Aorta (tissue), 5 donors: Measurements from ENCODE around the gene FXN. TPM values are rescaled to one million over a fixed set of nuclear protein-coding genes. Genes with fewer than 3 reads are reported as not detected.
A peak's percentile ranks its signal among the peaks of the same experiment; 100 is the strongest.

Source experiments
- ATAC-seq: fragments of 200-7000 bp; cut with Tn5 transposase; one replicate; pipeline ENCODE4 v1.9.1; 2022; ENCODE audit warnings: moderate library complexity; ENCODE audit not compliant: low FRiP score
- DNase-seq, 2 donors: peaks; one replicate each; pipeline ENCODE4 v3.0.0-alpha.2; 2020
- H3K27ac ChIP-seq, 2 donors: one replicate each; pipeline ENCODE4 v1.5.1; 2013; ENCODE audit warnings: low read length in 2 of 2, mild to moderate bottlenecking in 2 of 2, moderate library complexity in 2 of 2, control low read depth in 1 of 2, inconsistent platforms in 1 of 2, low read depth in 1 of 2
- H3K27me3 ChIP-seq, 2 donors: one replicate each; pipeline ENCODE4 v1.6.1; 2013; ENCODE audit warnings: control low read depth in 1 of 2, low read length in 1 of 2, mild to moderate bottlenecking in 1 of 2, moderate library complexity in 1 of 2; ENCODE audit not compliant: insufficient read depth in 2 of 2, control insufficient read depth in 1 of 2
- H3K36me3 ChIP-seq, 2 donors: one replicate each; pipeline ENCODE4 v1.6.1; 2013; ENCODE audit warnings: control low read depth in 1 of 2, low read length in 1 of 2, mild to moderate bottlenecking in 1 of 2; ENCODE audit not compliant: insufficient read depth in 2 of 2, control insufficient read depth in 1 of 2
- H3K4me1 ChIP-seq, 2 donors: one replicate each; pipeline ENCODE4 v1.6.1; 2013; ENCODE audit warnings: low read length in 2 of 2, control low read depth in 1 of 2, mild to moderate bottlenecking in 1 of 2, moderate library complexity in 1 of 2; ENCODE audit not compliant: insufficient read depth in 2 of 2, control insufficient read depth in 1 of 2
- H3K4me3 ChIP-seq, 2 donors: one replicate each; pipeline ENCODE4 v1.5.1; 2013; ENCODE audit warnings: low read length in 2 of 2, control low read depth in 1 of 2, mild to moderate bottlenecking in 1 of 2
- H3K9me3 ChIP-seq: one replicate; pipeline ENCODE4 v1.6.1; 2013; ENCODE audit warnings: mild to moderate bottlenecking, low read length; ENCODE audit not compliant: control insufficient read depth
- WGBS, 2 donors: extraction: QIAGEN DNeasy Blood & Tissue Kit; methylation state at CpG; one replicate each; pipeline ENCODE4 v1.1.7; 2013; 5-methylcytosine and 5-hydroxymethylcytosine counted together
- intact Hi-C, 2 donors: fragments of 100-400 bp; cut with DNase I; formaldehyde crosslinking; loops; one replicate each; pipeline versions ENCODE4 v1.14.2 to v1.15.0; 2022
- polyA plus RNA-seq, 2 donors: library from polyadenylated mRNA; stranded (reverse); fragments of 200-250 nt; gene quantifications; one replicate each; pipeline ENCODE4 v1.2.3, GENCODE V29; 2013
- total RNA-seq, 2 donors: library from RNA; stranded (reverse); fragmentation: NEBNext Ultra II Directional; extraction: Animal tissue kit (Norgen Biotek cat#: 25700); gene quantifications; one replicate each; pipeline ENCODE4 v1.2.1, GENCODE V29; 2021
- donor health status: healthy with polysubstance abuse.
- donor health status: Bipolar disorder and iron deficiency.
- donor health status: DM: no; HTN: no; CAD: no.
- donor health status: DM: no; HTN: no; CAD: no.
- donor health status: DM: yes; HTN: yes; CAD: no.

The FXN gene
- total and polyA plus RNA-seq, 4 donors: 2.8 to 7.8 (median 7.2) TPM

- WGBS, 2 donors: 42 to 78% methylated on average over 1 of the region's 1 CpG
- no peak for DNase-seq
- Histone ChIP-seq H3K27me3 (no peaks in the 10 kb centered on the region), H3K36me3 (no peaks in the 10 kb centered on the region), H3K9me3 (no peaks in the 10 kb centered on the region), H3K4me3 (no peak overlapping the region), H3K4me1 (no peaks in the 10 kb centered on the region), H3K27ac (no peak overlapping the region)
- intact Hi-C loops: loop anchor here in 1 of 2 donors (10.0 kb wide), 1 partner anchor 364 kb away; no protein-coding TSS in a partner anchor
- no peak for ATAC-seq
Measured at GRCh38 chr9:69030851-69031645, 4.5 kb upstream of the FXN start.

DNA sequence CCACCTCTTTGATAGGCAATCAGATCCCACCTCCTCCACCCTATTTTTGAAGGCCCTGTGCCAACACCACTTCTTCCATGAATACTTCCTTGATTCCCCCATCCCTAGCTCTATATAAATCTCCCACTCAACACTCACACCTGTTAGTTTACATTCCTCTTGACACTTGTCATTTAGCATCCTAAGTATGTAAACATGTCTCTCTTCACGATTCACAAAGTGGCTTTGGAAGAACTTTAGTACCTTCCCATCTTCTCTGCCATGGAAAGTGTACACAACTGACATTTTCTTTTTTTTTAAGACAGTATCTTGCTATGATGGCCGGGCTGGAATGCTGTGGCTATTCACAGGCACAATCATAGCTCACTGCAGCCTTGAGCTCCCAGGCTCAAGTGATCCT is 1.5 kb upstream of the FXN start:
- no peak overlapping the region for H3K27ac ChIP-seq
- no peaks in the 10 kb centered on the region for H3K36me3 ChIP-seq
- ATAC-seq (no peak), DNase-seq (no peak)
- H3K4me3 ChIP-seq: no peak overlapping the region
- intact Hi-C loops: loop anchor here in 1 of 2 donors (10.0 kb wide), 1 partner anchor 361 kb away; no protein-coding TSS in a partner anchor
- H3K4me1 ChIP-seq: no peaks in the 10 kb centered on the region
- 64 to 65% methylated on average over 2 of the region's 2 CpGs for WGBS, 2 donors
- H3K27me3 ChIP-seq: no peaks in the 10 kb centered on the region
- no peaks in the 10 kb centered on the region for H3K9me3 ChIP-seq

DNA sequence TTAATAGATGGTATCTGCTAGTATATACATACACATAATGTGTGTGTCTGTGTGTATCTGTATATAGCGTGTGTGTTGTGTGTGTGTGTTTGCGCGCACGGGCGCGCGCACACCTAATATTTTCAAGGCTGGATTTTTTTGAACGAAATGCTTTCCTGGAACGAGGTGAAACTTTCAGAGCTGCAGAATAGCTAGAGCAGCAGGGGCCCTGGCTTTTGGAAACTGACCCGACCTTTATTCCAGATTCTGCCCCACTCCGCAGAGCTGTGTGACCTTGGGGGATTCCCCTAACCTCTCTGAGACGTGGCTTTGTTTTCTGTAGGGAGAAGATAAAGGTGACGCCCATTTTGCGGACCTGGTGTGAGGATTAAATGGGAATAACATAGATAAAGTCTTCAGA is 757 bp downstream of the FXN start:
- H3K27me3 ChIP-seq: no peaks in the 10 kb centered on the region
- no peaks in the 10 kb centered on the region for H3K9me3 ChIP-seq
- peak overlapping the region in 1 of 2 donors; percentile 19 for H3K27ac ChIP-seq
- no peaks in the 10 kb centered on the region for H3K4me1 ChIP-seq
- DNase-seq (no peak), ATAC-seq (no peak)
- H3K36me3 ChIP-seq: no peaks in the 10 kb centered on the region
- WGBS, 2 donors: 7 to 9% methylated on average over 14 of the region's 14 CpGs
- intact Hi-C loops: loop anchor here in 1 of 2 donors (10.0 kb wide), 1 partner anchor 358 kb away; no protein-coding TSS in a partner anchor
- peak overlapping the region; percentile 33 to 91 for H3K4me3 ChIP-seq

GRCh38 chr9:69036799-69037198 is 1.2 kb downstream of the FXN start:
- no peaks in the 10 kb centered on the region for H3K36me3 ChIP-seq
- intact Hi-C loops: loop anchor here in 1 of 2 donors (10.0 kb wide), 1 partner anchor 358 kb away; no protein-coding TSS in a partner anchor
- 47 to 52% methylated on average over 10 of the region's 10 CpGs for WGBS, 2 donors
- no peaks in the 10 kb centered on the region for H3K9me3 ChIP-seq
- no peak overlapping the region for H3K4me3 ChIP-seq
- ATAC-seq (no peak), DNase-seq (no peak)
- no peaks in the 10 kb centered on the region for H3K4me1 ChIP-seq
- H3K27ac ChIP-seq: no peak overlapping the region
- no peaks in the 10 kb centered on the region for H3K27me3 ChIP-seq

- intact Hi-C loops: loop anchor here in 1 of 2 donors (10.0 kb wide), 1 partner anchor 334 kb away; no protein-coding TSS in a partner anchor
- H3K27me3 ChIP-seq: no peaks in the 10 kb centered on the region
- 94 to 95% methylated on average over 2 of the region's 2 CpGs for WGBS, 2 donors
Measured at GRCh38 chr9:69040646-69041045, 5.1 kb downstream of the FXN start.

GRCh38 chr9:69044240-69045219 is 9.0 kb downstream of the FXN start:
- H3K4me1 ChIP-seq: no peaks in the 10 kb centered on the region
- H3K4me3 ChIP-seq: no peak overlapping the region
- intact Hi-C loops: loop anchor here in 1 of 2 donors (10.0 kb wide), 1 partner anchor 330 kb away; no protein-coding TSS in a partner anchor
- no peaks in the 10 kb centered on the region for H3K36me3 ChIP-seq
- H3K27ac ChIP-seq: no peak overlapping the region
- WGBS, 2 donors: 69 to 80% methylated on average over 9 of the region's 9 CpGs
- no peak for ATAC-seq
- H3K9me3 ChIP-seq: no peaks in the 10 kb centered on the region
- DNase-seq: no peak
- H3K27me3 ChIP-seq: no peaks in the 10 kb centered on the region

More at GRCh38 chr9:69040646-69041045, 5.1 kb downstream of the FXN start:
- Histone ChIP-seq H3K4me1 (no peaks in the 10 kb centered on the region), H3K4me3 (no peak overlapping the region), H3K27ac (no peak overlapping the region), H3K36me3 (no peaks in the 10 kb centered on the region), H3K9me3 (no peaks in the 10 kb centered on the region)
- DNase-seq: no peak
- no peak for ATAC-seq

- Histone ChIP-seq H3K4me3 (no peak overlapping the region), H3K27ac (no peak overlapping the region), H3K4me1 (no peaks in the 10 kb centered on the region), H3K36me3 (no peaks in the 10 kb centered on the region), H3K9me3 (no peaks in the 10 kb centered on the region), H3K27me3 (no peaks in the 10 kb centered on the region)
- ATAC-seq (no peak), DNase-seq (no peak)
- intact Hi-C loops: loop anchor here in 1 of 2 donors (10.0 kb wide), 1 partner anchor 329 kb away; no protein-coding TSS in a partner anchor
- WGBS, 2 donors: 76 to 78% methylated on average over 4 of the region's 4 CpGs
Measured at GRCh38 chr9:69045821-69046220, 10.3 kb downstream of the FXN start.

DNA sequence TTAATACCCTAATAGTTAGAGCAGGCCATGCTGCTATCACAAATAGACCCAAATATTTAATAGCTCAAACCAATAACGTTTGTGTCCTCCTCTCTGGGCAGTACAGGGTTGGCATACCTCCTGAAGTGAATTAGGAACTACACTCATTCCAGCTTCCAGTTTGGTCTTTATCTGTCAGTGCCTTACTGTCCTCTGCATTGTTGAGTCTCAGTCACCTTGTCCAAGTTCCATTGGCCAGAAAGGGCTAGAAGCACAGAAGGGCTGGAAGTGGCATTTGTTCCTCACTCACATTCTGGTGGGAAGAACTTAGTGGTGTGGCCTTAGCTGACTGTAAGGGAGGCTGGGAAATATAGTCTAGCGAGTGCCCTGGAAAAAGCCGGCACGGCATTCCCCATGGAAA is 11.2 kb downstream of the FXN start:
- Histone ChIP-seq H3K27ac (no peak overlapping the region), H3K9me3 (no peaks in the 10 kb centered on the region), H3K4me3 (no peak overlapping the region), H3K36me3 (no peaks in the 10 kb centered on the region), H3K4me1 (no peaks in the 10 kb centered on the region), H3K27me3 (no peaks in the 10 kb centered on the region)
- no peak for DNase-seq
- 45 to 51% methylated on average over 4 of the region's 4 CpGs for WGBS, 2 donors
- intact Hi-C loops: loop anchor here in 1 of 2 donors (10.0 kb wide), 1 partner anchor 328 kb away; no protein-coding TSS in a partner anchor
- no peak for ATAC-seq
